Measurements from ENCODE around the gene HYAL1.

- TF ChIP-seq EZH2 (IDR thresholded peaks at IDR 0.05) = no peak
- TF ChIP-seq, protein P1, sequence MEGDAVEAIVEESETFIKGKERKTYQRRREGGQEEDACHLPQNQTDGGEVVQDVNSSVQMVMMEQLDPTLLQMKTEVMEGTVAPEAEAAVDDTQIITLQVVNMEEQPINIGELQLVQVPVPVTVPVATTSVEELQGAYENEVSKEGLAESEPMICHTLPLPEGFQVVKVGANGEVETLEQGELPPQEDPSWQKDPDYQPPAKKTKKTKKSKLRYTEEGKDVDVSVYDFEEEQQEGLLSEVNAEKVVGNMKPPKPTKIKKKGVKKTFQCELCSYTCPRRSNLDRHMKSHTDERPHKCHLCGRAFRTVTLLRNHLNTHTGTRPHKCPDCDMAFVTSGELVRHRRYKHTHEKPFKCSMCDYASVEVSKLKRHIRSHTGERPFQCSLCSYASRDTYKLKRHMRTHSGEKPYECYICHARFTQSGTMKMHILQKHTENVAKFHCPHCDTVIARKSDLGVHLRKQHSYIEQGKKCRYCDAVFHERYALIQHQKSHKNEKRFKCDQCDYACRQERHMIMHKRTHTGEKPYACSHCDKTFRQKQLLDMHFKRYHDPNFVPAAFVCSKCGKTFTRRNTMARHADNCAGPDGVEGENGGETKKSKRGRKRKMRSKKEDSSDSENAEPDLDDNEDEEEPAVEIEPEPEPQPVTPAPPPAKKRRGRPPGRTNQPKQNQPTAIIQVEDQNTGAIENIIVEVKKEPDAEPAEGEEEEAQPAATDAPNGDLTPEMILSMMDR (IDR thresholded peaks at IDR 0.05) = no peak
Observed at GRCh38 chr3:50326182-50326541, 22.8 kb upstream of the HYAL1 start.
